Endothelial cell of umbilical vein (primary cell): ENCODE data around the gene EPB42. TPM values are rescaled to one million over a fixed set of nuclear protein-coding genes. Genes with fewer than 3 reads are reported as not detected.

Experiments
- BruUV-seq: library from RNA; stranded (reverse); fragments of 400-500 nt; replicated peaks from 2 replicates; lab custom pipeline; 2021; lab: Mats Ljungman, UMichigan
- CTCF ChIA-PET: fragments of 300-600, 350-600 bp; sonication (Branson Sonifier 250); formaldehyde crosslinking; loops from one replicate; lab custom pipeline; 2021; ENCODE audit warnings: antibody characterized with exemption, inconsistent platforms; lab: Charles Lee
- POLR2A ChIA-PET: fragments of 300-600, 350-600 bp; sonication (Branson Sonifier 250); formaldehyde crosslinking; loops from one replicate; lab custom pipeline; 2021; ENCODE audit warnings: antibody characterized with exemption, inconsistent platforms; lab: Charles Lee
- DNase-seq: peaks from one replicate; pipeline ENCODE4 v3.0.0-alpha.2; 2011; ENCODE audit warnings: low read depth, low spot score
- FAIRE-seq: peaks from 2 replicates; lab custom pipeline; 2011; peaks lifted over from hg19 to GRCh38; lab: Jason Lieb, UNC
- H2AFZ ChIP-seq: 2 replicates; pipeline ENCODE4 v1.6.0; 2012; ENCODE audit warnings: low read depth, low read length, control low read depth, inconsistent platforms
- H3K27ac ChIP-seq: 2 replicates; pipeline ENCODE4 v1.5.1; 2011; ENCODE audit warnings: low read depth, mild to moderate bottlenecking, control low read depth, low read length, moderate library complexity; ENCODE audit not compliant: insufficient read depth
- H3K27me3 ChIP-seq, 2 experiments: 2 replicates each; pipeline versions ENCODE4 v1.6.0 to v1.6.1; 2011; ENCODE audit warnings: low read length in 2 of 2, mixed read lengths in 1 of 2; ENCODE audit not compliant: control insufficient read depth in 2 of 2, insufficient read depth in 2 of 2
- H3K36me3 ChIP-seq, 2 experiments: 2 replicates in 1 of 2; 3 replicates in 1 of 2; pipeline ENCODE4 v1.5.1; 2011; ENCODE audit warnings: low read length in 2 of 2, mild to moderate bottlenecking in 1 of 2, moderate library complexity in 1 of 2; ENCODE audit not compliant: control insufficient read depth in 2 of 2, insufficient read depth in 2 of 2; ENCODE audit errors: extremely low read depth in 1 of 2
- H3K4me1 ChIP-seq: 3 replicates; pipeline ENCODE4 v1.5.1; 2011; ENCODE audit warnings: mild to moderate bottlenecking, low read length; ENCODE audit not compliant: control insufficient read depth, insufficient read depth; ENCODE audit errors: extremely low read depth
- H3K4me2 ChIP-seq: 2 replicates; pipeline ENCODE4 v1.6.1; 2011; ENCODE audit warnings: low read length, control low read depth, mixed read lengths; ENCODE audit not compliant: insufficient read depth
- H3K4me3 ChIP-seq, 3 experiments: fragments of 200-600 bp in 1 of 3; sonication (generic), shearing (Covaris generic) in 1 of 3; replicated peaks in 1 of 3; 2 replicates each; pipeline ENCODE4 v1.5.1; 2011 to 2016; ENCODE audit warnings: control low read depth in 3 of 3, low read length in 3 of 3, mild to moderate bottlenecking in 2 of 3, inconsistent platforms in 1 of 3, low read depth in 1 of 3, moderate library complexity in 1 of 3; ENCODE audit not compliant: insufficient read depth in 1 of 3
- H3K79me2 ChIP-seq: 2 replicates; pipeline ENCODE4 v1.6.0; 2012; ENCODE audit warnings: low read length, inconsistent platforms; ENCODE audit not compliant: control insufficient read depth, insufficient read depth
- H3K9ac ChIP-seq: replicated peaks from 2 replicates; pipeline ENCODE3; 2011; ENCODE audit warnings: low read length, control low read depth; ENCODE audit not compliant: insufficient read depth; ENCODE audit errors: extremely low read depth
- H3K9me1 ChIP-seq: replicated peaks from 3 replicates; pipeline ENCODE4 v1.6.0; 2011; ENCODE audit warnings: mild to moderate bottlenecking, low read length; ENCODE audit not compliant: control insufficient read depth, insufficient read depth; ENCODE audit errors: extremely low read depth
- H3K9me3 ChIP-seq: replicated peaks from 2 replicates; pipeline ENCODE4 v1.5.1; 2012; ENCODE audit warnings: low read length, inconsistent platforms; ENCODE audit not compliant: control insufficient read depth, insufficient read depth
- H4K20me1 ChIP-seq: replicated peaks from 2 replicates; pipeline ENCODE3; 2011; ENCODE audit warnings: mild to moderate bottlenecking, low read length; ENCODE audit not compliant: control insufficient read depth, insufficient read depth; ENCODE audit errors: extremely low read depth
- EZH2 ChIP-seq: IDR thresholded peaks from 2 replicates; pipeline ENCODE4 v1.6.1; 2012; ENCODE audit warnings: borderline replicate concordance, low read depth, mild to moderate bottlenecking, moderate library complexity, low read length, inconsistent platforms; ENCODE audit not compliant: severe bottlenecking
- FOS ChIP-seq: IDR thresholded peaks from 2 replicates; pipeline ENCODE4 v1.6.1; 2011; ENCODE audit warnings: mild to moderate bottlenecking, low read length, moderate library complexity, borderline replicate concordance; ENCODE audit not compliant: insufficient read depth
- GATA2 ChIP-seq: IDR thresholded peaks from 2 replicates; pipeline ENCODE4 v1.7.0; 2011; ENCODE audit warnings: low read depth, mild to moderate bottlenecking, moderate library complexity, mixed read lengths, low read length; ENCODE audit not compliant: insufficient read length, insufficient read depth
- JUN ChIP-seq: IDR thresholded peaks from 2 replicates; pipeline ENCODE4 v1.6.1; 2011; ENCODE audit warnings: borderline replicate concordance, low read depth; ENCODE audit not compliant: insufficient read length, insufficient read depth
- MYC ChIP-seq: IDR thresholded peaks from one replicate; pipeline ENCODE4 v1.6.1; 2011; ENCODE audit warnings: mild to moderate bottlenecking, low read depth, low read length
- POLR2A ChIP-seq: IDR thresholded peaks from 2 replicates; pipeline ENCODE4 v1.6.1; 2012; ENCODE audit warnings: low read depth, mild to moderate bottlenecking, control low read depth, low read length
- POLR2AphosphoS5 ChIP-seq: IDR thresholded peaks from 2 replicates; pipeline ENCODE4 v1.6.1; 2012; ENCODE audit warnings: low read depth, mild to moderate bottlenecking, control low read depth, low read length, moderate library complexity; ENCODE audit not compliant: insufficient read depth
- dilution Hi-C: fragments of 300-500 bp; cut with MboI; formaldehyde crosslinking; loops from one replicate; pipeline ENCODE4 v1.15.0; 2019; ENCODE audit warnings: low sequenced_read_pairs; ENCODE audit not compliant: extremely low pct_ligation_motif_present
- intact Hi-C: fragments of 100-400 bp; cut with micrococcal nuclease; formaldehyde crosslinking; loops from one replicate; pipeline ENCODE4 v1.10.0; 2022
- polyA plus RNA-seq, 4 experiments: library from polyadenylated mRNA; depleted of rRNA in 3 of 4; stranded (reverse) in 3 of 4; unstranded in 1 of 4; fragments of >200 nt; gene quantifications; 2 replicates each; pipeline versions ENCODE4 v1.2.1 to v1.2.3, GENCODE V29; 2011 to 2012; ENCODE audit warnings: missing spikeins in 1 of 4
- total RNA-seq: library from RNA; stranded (reverse); gene quantifications from 2 replicates; pipeline ENCODE4 v1.2.3, GENCODE V29; 2021
- TF ChIP-seq, protein P1 (sequence below): IDR thresholded peaks from 2 replicates; pipeline ENCODE4 v1.6.1; 2011; ENCODE audit not compliant: insufficient read depth, insufficient read length
- TF ChIP-seq, protein P2 (sequence below), 2 donors: IDR thresholded peaks; 1 replicate in 1 of 2; 2 replicates in 1 of 2; pipeline ENCODE4 v1.5.1; 2011; ENCODE audit warnings: low read length in 2 of 2, mild to moderate bottlenecking in 2 of 2, moderate library complexity in 2 of 2, control low read depth in 1 of 2, inconsistent platforms in 1 of 2, low read depth in 1 of 2; ENCODE audit not compliant: insufficient read depth in 1 of 2; ENCODE audit errors: extremely low read depth in 1 of 2

The EPB42 gene
- total and polyA plus RNA-seq, 2 donors (not counting 3 experiments of a cell fraction or from before 2014, with no cell fraction given), result not detected

DNA sequence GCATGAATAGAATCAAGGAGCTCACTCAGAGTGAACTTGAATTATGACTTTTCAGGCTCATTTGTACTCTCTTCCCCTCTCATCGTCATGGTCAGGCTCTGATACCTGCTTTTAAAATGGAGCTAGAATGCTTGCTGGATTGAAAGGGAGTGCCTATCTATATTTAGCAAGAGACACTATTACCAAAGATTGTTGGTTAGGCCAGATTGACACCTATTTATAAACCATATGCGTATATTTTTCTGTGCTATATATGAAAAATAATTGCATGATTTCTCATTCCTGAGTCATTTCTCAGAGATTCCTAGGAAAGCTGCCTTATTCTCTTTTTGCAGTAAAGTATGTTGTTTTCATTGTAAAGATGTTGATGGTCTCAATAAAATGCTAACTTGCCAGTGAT lies 26.0 kb downstream of the EPB42 start:
- H3K9ac ChIP-seq, result no peak overlapping the region
- H3K4me1 ChIP-seq, result peaks cover 11% of the 10 kb centered on the region
- no peak overlapping the region for H3K27ac ChIP-seq
- DNase-seq, result no peak
- H4K20me1 ChIP-seq, result no peaks in the 10 kb centered on the region
- dilution Hi-C loops (no loop called here), intact Hi-C loops (no loop called here)
- no peaks in the 10 kb centered on the region for H3K27me3 ChIP-seq
- no peaks in the 10 kb centered on the region for H3K9me3 ChIP-seq
- no peak for TF ChIP-seq MYC
- H2AFZ ChIP-seq, result no peak overlapping the region
- ChIA-PET POLR2A (no interaction called here), CTCF (interaction anchor here (1.3 to 4.6 kb wide), 6 partner anchors 8 to 104 kb away, joined by 3 to 46 read pairs (median 8); no protein-coding TSS in a partner anchor)
- no peaks in the 10 kb centered on the region for H3K79me2 ChIP-seq
- H3K9me1 ChIP-seq, result no peaks in the 10 kb centered on the region
- FAIRE-seq, result no peak
- no peak overlapping the region for H3K4me2 ChIP-seq
- H3K36me3 ChIP-seq, result peaks cover 7 to 9% of the 10 kb centered on the region in 2 experiments
- no TSS peak for BruUV-seq
- no peak overlapping the region for H3K4me3 ChIP-seq

DNA sequence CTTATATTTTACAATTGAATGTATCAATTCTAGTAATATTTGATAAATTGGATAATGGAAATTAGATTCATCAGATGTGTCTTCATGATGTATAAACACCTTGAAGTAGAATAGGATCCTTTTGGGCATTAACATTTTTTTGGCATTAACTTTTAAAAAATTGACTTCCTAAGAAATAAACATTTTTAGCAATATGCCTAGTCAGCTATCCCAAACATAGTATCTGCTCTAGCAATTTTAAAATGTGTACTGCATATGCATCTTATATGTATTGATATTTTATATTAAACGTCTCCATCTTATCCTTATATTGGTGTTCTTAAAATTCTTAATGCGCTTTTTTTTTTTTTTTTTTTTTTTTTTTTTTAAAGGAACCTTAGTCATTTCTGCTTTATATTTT lies 27.1 kb downstream of the EPB42 start:
- intact Hi-C loops, result no loop called here
- ChIA-PET CTCF (interaction anchor here (1.0 to 4.6 kb wide), 6 partner anchors 9 to 92 kb away, joined by 3 to 46 read pairs (median 8); no protein-coding TSS in a partner anchor), POLR2A (interaction anchor here (0.7 kb wide), 1 partner anchor 129 kb away, joined by 6 read pairs; no protein-coding TSS in a partner anchor)
- H3K79me2 ChIP-seq, result no peaks in the 10 kb centered on the region
- dilution Hi-C loops, result no loop called here
- H3K9me3 ChIP-seq, result no peaks in the 10 kb centered on the region
- no peak overlapping the region for H3K9ac ChIP-seq
- H3K4me3 ChIP-seq, result no peak overlapping the region
- H3K4me1 ChIP-seq, result peaks cover 19% of the 10 kb centered on the region
- no peaks in the 10 kb centered on the region for H4K20me1 ChIP-seq
- H3K27ac ChIP-seq, result no peak overlapping the region
- H2AFZ ChIP-seq, result no peak overlapping the region
- peaks cover 7 to 9% of the 10 kb centered on the region in 2 experiments for H3K36me3 ChIP-seq
- FAIRE-seq (no peak), DNase-seq (no peak)
- no peaks in the 10 kb centered on the region for H3K9me1 ChIP-seq
- no peaks in the 10 kb centered on the region for H3K27me3 ChIP-seq
- no TSS peak for BruUV-seq
- TF ChIP-seq POLR2A (no peak), EZH2 (no peak), MYC (no peak), GATA2 (no peak), POLR2AphosphoS5 (no peak), JUN (no peak), FOS (no peak)
- TF ChIP-seq, protein P1, sequence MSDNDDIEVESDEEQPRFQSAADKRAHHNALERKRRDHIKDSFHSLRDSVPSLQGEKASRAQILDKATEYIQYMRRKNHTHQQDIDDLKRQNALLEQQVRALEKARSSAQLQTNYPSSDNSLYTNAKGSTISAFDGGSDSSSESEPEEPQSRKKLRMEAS, result no peak
- TF ChIP-seq, protein P2, sequence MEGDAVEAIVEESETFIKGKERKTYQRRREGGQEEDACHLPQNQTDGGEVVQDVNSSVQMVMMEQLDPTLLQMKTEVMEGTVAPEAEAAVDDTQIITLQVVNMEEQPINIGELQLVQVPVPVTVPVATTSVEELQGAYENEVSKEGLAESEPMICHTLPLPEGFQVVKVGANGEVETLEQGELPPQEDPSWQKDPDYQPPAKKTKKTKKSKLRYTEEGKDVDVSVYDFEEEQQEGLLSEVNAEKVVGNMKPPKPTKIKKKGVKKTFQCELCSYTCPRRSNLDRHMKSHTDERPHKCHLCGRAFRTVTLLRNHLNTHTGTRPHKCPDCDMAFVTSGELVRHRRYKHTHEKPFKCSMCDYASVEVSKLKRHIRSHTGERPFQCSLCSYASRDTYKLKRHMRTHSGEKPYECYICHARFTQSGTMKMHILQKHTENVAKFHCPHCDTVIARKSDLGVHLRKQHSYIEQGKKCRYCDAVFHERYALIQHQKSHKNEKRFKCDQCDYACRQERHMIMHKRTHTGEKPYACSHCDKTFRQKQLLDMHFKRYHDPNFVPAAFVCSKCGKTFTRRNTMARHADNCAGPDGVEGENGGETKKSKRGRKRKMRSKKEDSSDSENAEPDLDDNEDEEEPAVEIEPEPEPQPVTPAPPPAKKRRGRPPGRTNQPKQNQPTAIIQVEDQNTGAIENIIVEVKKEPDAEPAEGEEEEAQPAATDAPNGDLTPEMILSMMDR (IDR thresholded peaks at IDR 0.05; ENCODE audit: extremely low read depth in 1 of 2, insufficient read depth in 1 of 2, low read depth in 1 of 2, low read length in 2 of 2), result no peak
- H3K4me2 ChIP-seq, result no peak overlapping the region
